H9 (cell line): Measurements from ENCODE around the gene SPEN. TPM values are rescaled to one million over a fixed set of nuclear protein-coding genes. Genes with fewer than 3 reads are reported as not detected.

ENCODE experiments used
- DNase-seq: peaks from one replicate; pipeline ENCODE4 v3.0.0-alpha.2; 2017
- H2AFZ ChIP-seq: one replicate; pipeline ENCODE4 v1.6.1; 2013; ENCODE audit warnings: mild to moderate bottlenecking, low read length, control low read depth, moderate library complexity
- H2AK5ac ChIP-seq: 2 replicates; pipeline ENCODE4 v1.6.1; 2013; ENCODE audit warnings: low read length, control low read depth, mixed read lengths; ENCODE audit not compliant: insufficient read length
- H2BK120ac ChIP-seq: one replicate; pipeline ENCODE4 v1.6.1; 2013; ENCODE audit warnings: low read depth, mild to moderate bottlenecking, low read length, control low read depth, inconsistent platforms; ENCODE audit not compliant: poor library complexity, severe bottlenecking
- H2BK12ac ChIP-seq: 2 replicates; pipeline ENCODE4 v1.6.1; 2013; ENCODE audit warnings: low read length, control low read depth, mixed read lengths, low read depth; ENCODE audit not compliant: insufficient read length
- H2BK15ac ChIP-seq: 2 replicates; pipeline ENCODE4 v1.6.1; 2013; ENCODE audit warnings: low read depth, low read length, control low read depth
- H2BK20ac ChIP-seq: one replicate; pipeline ENCODE4 v1.6.1; 2013; ENCODE audit warnings: low read depth, mild to moderate bottlenecking, low read length, control low read depth, inconsistent platforms; ENCODE audit not compliant: poor library complexity, severe bottlenecking
- H2BK5ac ChIP-seq: 2 replicates; pipeline ENCODE4 v1.6.1; 2013; ENCODE audit warnings: low read length, control low read depth, mixed read lengths; ENCODE audit not compliant: insufficient read length
- H3K14ac ChIP-seq: 2 replicates; pipeline ENCODE4 v1.6.1; 2013; ENCODE audit warnings: low read length, control low read depth; ENCODE audit not compliant: insufficient read depth
- H3K18ac ChIP-seq: 2 replicates; pipeline ENCODE4 v1.6.1; 2013; ENCODE audit warnings: low read depth, mild to moderate bottlenecking, mixed read lengths, low read length, control low read depth; ENCODE audit not compliant: insufficient read length
- H3K23ac ChIP-seq: 2 replicates; pipeline ENCODE4 v1.6.1; 2013; ENCODE audit warnings: low read length, control low read depth, mixed read lengths, low read depth; ENCODE audit not compliant: insufficient read length
- H3K23me2 ChIP-seq: 2 replicates; pipeline ENCODE4 v1.6.1; 2013; ENCODE audit warnings: low read depth, mild to moderate bottlenecking, mixed read lengths, low read length, control low read depth; ENCODE audit not compliant: insufficient read length, poor library complexity, severe bottlenecking
- H3K27ac ChIP-seq: 2 replicates; pipeline ENCODE4 v1.5.1; 2013; ENCODE audit warnings: low read length, control low read depth, mixed read lengths, low read depth; ENCODE audit not compliant: insufficient read length
- H3K27me3 ChIP-seq: 2 replicates; pipeline ENCODE4 v1.6.1; 2013; ENCODE audit warnings: low read length, control low read depth, inconsistent platforms; ENCODE audit not compliant: insufficient read depth
- H3K4ac ChIP-seq: 2 replicates; pipeline ENCODE4 v1.6.1; 2013; ENCODE audit warnings: low read depth, mild to moderate bottlenecking, control low read depth, inconsistent platforms, low read length, moderate library complexity
- H3K4me1 ChIP-seq: 2 replicates; pipeline ENCODE4 v1.6.1; 2013; ENCODE audit warnings: low read length, control low read depth, inconsistent platforms; ENCODE audit not compliant: insufficient read depth
- H3K4me2 ChIP-seq: 2 replicates; pipeline ENCODE4 v1.6.1; 2013; ENCODE audit warnings: low read length, control low read depth, mixed read lengths; ENCODE audit not compliant: insufficient read length, insufficient read depth
- H3K56ac ChIP-seq: 2 replicates; pipeline ENCODE4 v1.6.1; 2013; ENCODE audit warnings: low read depth, mild to moderate bottlenecking, mixed read lengths, low read length, control low read depth; ENCODE audit not compliant: insufficient read length
- H3K79me1 ChIP-seq: 2 replicates; pipeline ENCODE4 v1.6.1; 2013; ENCODE audit warnings: low read depth, mild to moderate bottlenecking, moderate library complexity, low read length, control low read depth, inconsistent platforms; ENCODE audit not compliant: insufficient read depth, poor library complexity, severe bottlenecking
- H3K79me2 ChIP-seq: 2 replicates; pipeline ENCODE4 v1.6.1; 2013; ENCODE audit warnings: low read length, control low read depth, inconsistent platforms; ENCODE audit not compliant: insufficient read depth
- H3K9ac ChIP-seq: 2 replicates; pipeline ENCODE4 v1.6.1; 2013; ENCODE audit warnings: low read length, control low read depth, mixed read lengths; ENCODE audit not compliant: insufficient read length; ENCODE audit errors: extremely low read depth
- H3K9me3 ChIP-seq: one replicate; pipeline ENCODE4 v1.6.1; 2013; ENCODE audit warnings: low read depth, low read length, inconsistent platforms; ENCODE audit not compliant: control insufficient read depth
- H3T11ph ChIP-seq: one replicate; pipeline ENCODE4 v1.6.1; 2013; ENCODE audit warnings: mild to moderate bottlenecking, low read length, control low read depth, inconsistent platforms
- H4K20me1 ChIP-seq: one replicate; pipeline ENCODE4 v1.6.1; 2013; ENCODE audit not compliant: control insufficient read depth, insufficient read length, insufficient read depth
- H4K5ac ChIP-seq: 2 replicates; pipeline ENCODE4 v1.6.1; 2013; ENCODE audit warnings: low read depth, mild to moderate bottlenecking, mixed read lengths, low read length, control low read depth; ENCODE audit not compliant: insufficient read length
- H4K8ac ChIP-seq: replicated peaks from 2 replicates; pipeline ENCODE4 v1.6.1; 2013; ENCODE audit warnings: low read length, control low read depth, mixed read lengths, low read depth; ENCODE audit not compliant: insufficient read length
- H4K91ac ChIP-seq: 2 replicates; pipeline ENCODE4 v1.6.1; 2013; ENCODE audit warnings: low read depth, mild to moderate bottlenecking, moderate library complexity, mixed read lengths, low read length, control low read depth; ENCODE audit not compliant: insufficient read length
- H3K27ac Mint-ChIP-seq, 3 experiments: 2 replicates in 2 of 3; 3 replicates in 1 of 3; pipeline ENCODE4 v1.8.0; 2020 to 2021; ENCODE audit warnings: mixed read lengths in 3 of 3, mild to moderate bottlenecking in 1 of 3, moderate library complexity in 1 of 3
- H3K27me3 Mint-ChIP-seq: 2 replicates; pipeline ENCODE4 v1.8.0; 2021; ENCODE audit warnings: low read depth, mild to moderate bottlenecking, moderate library complexity, mixed read lengths
- H3K36me3 Mint-ChIP-seq, 3 experiments: 2 replicates in 2 of 3; 3 replicates in 1 of 3; pipeline ENCODE4 v1.8.0; 2020 to 2021; ENCODE audit warnings: low read depth in 3 of 3, mixed read lengths in 3 of 3; ENCODE audit not compliant: insufficient read depth in 1 of 3
- H3K4me1 Mint-ChIP-seq, 2 experiments: 2 replicates each; pipeline ENCODE4 v1.8.0; 2020; ENCODE audit warnings: mixed read lengths in 2 of 2
- H3K4me3 Mint-ChIP-seq, 2 experiments: 2 replicates in 1 of 2; 3 replicates in 1 of 2; pipeline ENCODE4 v1.8.0; 2020 to 2021; ENCODE audit warnings: mild to moderate bottlenecking in 2 of 2, mixed read lengths in 2 of 2, moderate library complexity in 1 of 2
- H3K9me3 Mint-ChIP-seq, 2 experiments: 2 replicates in 1 of 2; 3 replicates in 1 of 2; pipeline ENCODE4 v1.8.0; 2020; ENCODE audit warnings: mild to moderate bottlenecking in 2 of 2, mixed read lengths in 2 of 2, moderate library complexity in 1 of 2
- WGBS: extraction: QIAGEN DNeasy Blood & Tissue Kit; methylation state at CpG from one replicate; pipeline ENCODE4 v1.1.7; 2013; ENCODE audit warnings: missing lambda C conversion rate, low lambda C conversion rate, mixed read lengths; ENCODE audit not compliant: insufficient read length; ENCODE audit errors: extremely low coverage; 5-methylcytosine and 5-hydroxymethylcytosine counted together
- total RNA-seq: library from RNA; stranded (reverse); gene quantifications from 2 replicates; pipeline ENCODE4 v1.2.1, GENCODE V29; 2021
- TF ChIP-seq, protein P1 (sequence below): fragments of 200-600 bp; sonication (generic); conservative IDR thresholded peaks from 3 replicates; pipeline ENCODE4 v1.8.0; 2021; ENCODE audit warnings: antibody characterized with exemption, mild to moderate bottlenecking

Gene SPEN
- total RNA-seq, 1 experiment from 2014 or later, result 59.6 TPM

DNA sequence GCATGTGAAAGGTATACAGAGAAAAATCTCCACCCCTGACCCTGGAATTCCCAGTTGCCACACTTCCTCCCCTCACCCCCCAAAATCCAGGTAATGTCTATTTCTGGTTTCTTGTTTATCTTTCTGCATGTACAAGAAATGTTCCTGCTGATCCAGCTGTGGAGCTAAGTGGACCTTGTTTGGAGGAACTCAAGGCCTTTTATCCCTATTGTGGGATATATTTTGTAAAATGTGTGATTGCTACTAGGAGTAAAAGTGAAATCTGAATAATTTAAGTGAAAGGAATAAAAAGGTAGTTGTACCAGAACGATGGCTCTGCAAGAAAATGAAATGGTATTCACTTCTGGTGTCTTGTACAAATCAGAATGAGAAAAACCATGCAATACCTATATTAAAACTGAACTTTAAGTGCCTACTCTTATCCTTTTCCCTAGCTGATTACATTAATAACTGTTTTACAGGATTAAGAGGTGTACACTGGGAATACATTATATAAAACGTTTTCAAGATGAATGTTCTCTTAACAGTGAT is 3.0 kb downstream of the SPEN start:
- H2BK12ac ChIP-seq, result peak overlapping the region; percentile 33
- no peak overlapping the region for H2BK5ac ChIP-seq
- WGBS, result no CpG with 5 or more reads among the region's 2 CpGs
- Mint-ChIP-seq H3K9me3 (no peaks in the 10 kb centered on the region; a peak in 1 of 5 replicates), H3K27ac (peak overlapping the region; percentile 70 to 100 (median 84); a peak in 4 of 7 replicates), H3K4me1 (peaks cover 27 to 29% of the 10 kb centered on the region in 2 experiments), H3K4me3 (peak overlapping the region; percentile 70 to 86), H3K27me3 (no peaks in the 10 kb centered on the region; the same call in 1 of the 2 replicates), H3K36me3 (peaks cover 0 to 2% (median 2%) of the 10 kb centered on the region in 3 experiments; a peak in 2 of 7 replicates)
- H3K27ac ChIP-seq, result no peak overlapping the region
- H4K20me1 ChIP-seq, result no peaks in the 10 kb centered on the region
- H3K23me2 ChIP-seq, result peaks cover 21% of the 10 kb centered on the region
- H3K18ac ChIP-seq, result no peak overlapping the region
- no peak overlapping the region for H2BK20ac ChIP-seq
- TF ChIP-seq, protein P1, sequence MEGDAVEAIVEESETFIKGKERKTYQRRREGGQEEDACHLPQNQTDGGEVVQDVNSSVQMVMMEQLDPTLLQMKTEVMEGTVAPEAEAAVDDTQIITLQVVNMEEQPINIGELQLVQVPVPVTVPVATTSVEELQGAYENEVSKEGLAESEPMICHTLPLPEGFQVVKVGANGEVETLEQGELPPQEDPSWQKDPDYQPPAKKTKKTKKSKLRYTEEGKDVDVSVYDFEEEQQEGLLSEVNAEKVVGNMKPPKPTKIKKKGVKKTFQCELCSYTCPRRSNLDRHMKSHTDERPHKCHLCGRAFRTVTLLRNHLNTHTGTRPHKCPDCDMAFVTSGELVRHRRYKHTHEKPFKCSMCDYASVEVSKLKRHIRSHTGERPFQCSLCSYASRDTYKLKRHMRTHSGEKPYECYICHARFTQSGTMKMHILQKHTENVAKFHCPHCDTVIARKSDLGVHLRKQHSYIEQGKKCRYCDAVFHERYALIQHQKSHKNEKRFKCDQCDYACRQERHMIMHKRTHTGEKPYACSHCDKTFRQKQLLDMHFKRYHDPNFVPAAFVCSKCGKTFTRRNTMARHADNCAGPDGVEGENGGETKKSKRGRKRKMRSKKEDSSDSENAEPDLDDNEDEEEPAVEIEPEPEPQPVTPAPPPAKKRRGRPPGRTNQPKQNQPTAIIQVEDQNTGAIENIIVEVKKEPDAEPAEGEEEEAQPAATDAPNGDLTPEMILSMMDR, result no peak
- peak overlapping the region; percentile 78 for H3K4me2 ChIP-seq
- H3K4ac ChIP-seq, result no peak overlapping the region; the same call in 1 of the 2 replicates
- H3K9me3 ChIP-seq, result no peaks in the 10 kb centered on the region
- H2AFZ ChIP-seq, result no peak overlapping the region
- no peak overlapping the region for H3K56ac ChIP-seq
- H3K9ac ChIP-seq, result no peak overlapping the region
- no peaks in the 10 kb centered on the region for H3K27me3 ChIP-seq
- peaks cover 3% of the 10 kb centered on the region for H3K79me1 ChIP-seq
- H2AK5ac ChIP-seq, result no peak overlapping the region
- no peak overlapping the region for H3K23ac ChIP-seq
- no peak overlapping the region for H4K5ac ChIP-seq
- no peak overlapping the region for H4K8ac ChIP-seq
- no peak overlapping the region for H4K91ac ChIP-seq
- H3K4me1 ChIP-seq, result peaks cover 2% of the 10 kb centered on the region; the same call in 1 of the 2 replicates
- no peak overlapping the region for H3T11ph ChIP-seq
- no peak overlapping the region for H2BK120ac ChIP-seq
- no peak for DNase-seq
- H2BK15ac ChIP-seq, result no peak overlapping the region
- peaks cover 13% of the 10 kb centered on the region; the same call in 1 of the 2 replicates for H3K79me2 ChIP-seq
- H3K14ac ChIP-seq, result no peak overlapping the region
